ENCODE results near the gene DVL2.

Gene DVL2

GRCh38 chr17:7219229-7219811 lies 15.0 kb downstream of the DVL2 start:
- DNase-seq (ENCODE audit: low spot score): no peak

- DNase-seq (ENCODE audit: low spot score): no peak
Measured at GRCh38 chr17:7218758-7219157, 15.6 kb downstream of the DVL2 start.

GRCh38 chr17:7218166-7218565 lies 16.2 kb downstream of the DVL2 start:
- DNase-seq (ENCODE audit: low spot score): no peak

GRCh38 chr17:7217113-7217987 lies 17.0 kb downstream of the DVL2 start:
- DNase-seq (ENCODE audit: low spot score): peak; percentile 32

GRCh38 chr17:7216242-7217112 lies 17.8 kb downstream of the DVL2 start:
- DNase-seq (ENCODE audit: low spot score): no peak

GRCh38 chr17:7215652-7216180 lies 18.6 kb downstream of the DVL2 start:
- no peak for DNase-seq (ENCODE audit: low spot score)

GRCh38 chr17:7215136-7215638 lies 19.1 kb downstream of the DVL2 start:
- no peak for DNase-seq (ENCODE audit: low spot score)

- peak; percentile 97 for DNase-seq (ENCODE audit: low spot score)
Measured at GRCh38 chr17:7214300-7215135, 19.8 kb downstream of the DVL2 start.

- peak; percentile 81 for DNase-seq (ENCODE audit: low spot score)
Measured at GRCh38 chr17:7213895-7214299, 20.4 kb downstream of the DVL2 start.

GRCh38 chr17:7211491-7212273 lies 22.6 kb downstream of the DVL2 start:
- DNase-seq (ENCODE audit: low spot score): no peak

- no peak for DNase-seq (ENCODE audit: low spot score)
Measured at GRCh38 chr17:7208754-7209460, 25.4 kb downstream of the DVL2 start.

- DNase-seq (ENCODE audit: low spot score): no peak
Measured at GRCh38 chr17:7208027-7208571, 26.2 kb downstream of the DVL2 start.

GRCh38 chr17:7207120-7208001 lies 27.0 kb downstream of the DVL2 start:
- DNase-seq (ENCODE audit: low spot score): no peak

- no peak for DNase-seq (ENCODE audit: low spot score)
Measured at GRCh38 chr17:7205561-7205960, 28.8 kb downstream of the DVL2 start.

- DNase-seq (ENCODE audit: low spot score): peak; percentile 52
Measured at GRCh38 chr17:7204828-7205461, 29.4 kb downstream of the DVL2 start.

- no peak for DNase-seq (ENCODE audit: low spot score)
Measured at GRCh38 chr17:7204336-7204735, 30.0 kb downstream of the DVL2 start.

- no peak for DNase-seq (ENCODE audit: low spot score)
Measured at GRCh38 chr17:7203391-7203790, 30.9 kb downstream of the DVL2 start.

Measured in SW480 (cell line).